Amygdala (tissue), 56 donors: ENCODE results near the gene CLIP3.
A peak's percentile ranks its signal among the peaks of the same experiment; 100 is the strongest.
"Not testable (repeated sequence)": the region's sequence is repeated elsewhere in the genome, so short reads cannot be mapped to it uniquely, and the experiment has no call there.

ENCODE experiments used
- DNase-seq, 56 donors: peaks; one replicate each; lab custom pipeline; 2025; lab: John Stamatoyannopoulos, UW

The CLIP3 gene

GRCh38 chr19:35986111-35986510 lies 46.6 kb downstream of the CLIP3 start:
- no peak for DNase-seq

- no peak for DNase-seq
Measured at GRCh38 chr19:35983177-35983576, 49.5 kb downstream of the CLIP3 start.

GRCh38 chr19:35980997-35981396 lies 51.7 kb downstream of the CLIP3 start:
- not testable (repeated sequence) for DNase-seq

GRCh38 chr19:35978832-35979365 lies 53.8 kb downstream of the CLIP3 start:
- no peak for DNase-seq

- no peak for DNase-seq
Measured at GRCh38 chr19:35978271-35978670, 54.4 kb downstream of the CLIP3 start.

GRCh38 chr19:35977446-35978222 lies 55.0 kb downstream of the CLIP3 start:
- no peak for DNase-seq

GRCh38 chr19:35975608-35976214 lies 57.0 kb downstream of the CLIP3 start:
- DNase-seq, result no peak

- DNase-seq, result peak in 2 of 56 donors; percentile 18 to 30
Measured at GRCh38 chr19:35973487-35973886, 59.2 kb downstream of the CLIP3 start.

- DNase-seq, result no peak
Measured at GRCh38 chr19:35966771-35967170, 65.9 kb downstream of the CLIP3 start.
